Endothelial cell of umbilical vein (primary cell): ENCODE measurements around the gene DTX3L. TPM values are rescaled to one million over a fixed set of nuclear protein-coding genes. Genes with fewer than 3 reads are reported as not detected.

ENCODE experiments used
- BruUV-seq: library from RNA; stranded (reverse); fragments of 400-500 nt; replicated peaks from 2 replicates; lab custom pipeline; 2021; lab: Mats Ljungman, UMichigan
- CTCF ChIA-PET: fragments of 300-600, 350-600 bp; sonication (Branson Sonifier 250); formaldehyde crosslinking; loops from one replicate; lab custom pipeline; 2021; ENCODE audit warnings: antibody characterized with exemption, inconsistent platforms; lab: Charles Lee
- POLR2A ChIA-PET: fragments of 300-600, 350-600 bp; sonication (Branson Sonifier 250); formaldehyde crosslinking; loops from one replicate; lab custom pipeline; 2021; ENCODE audit warnings: antibody characterized with exemption, inconsistent platforms; lab: Charles Lee
- DNase-seq: peaks from one replicate; pipeline ENCODE4 v3.0.0-alpha.2; 2011; ENCODE audit warnings: low read depth, low spot score
- FAIRE-seq: peaks from 2 replicates; lab custom pipeline; 2011; peaks lifted over from hg19 to GRCh38; lab: Jason Lieb, UNC
- H2AFZ ChIP-seq: 2 replicates; pipeline ENCODE4 v1.6.0; 2012; ENCODE audit warnings: low read depth, low read length, control low read depth, inconsistent platforms
- H3K27ac ChIP-seq: 2 replicates; pipeline ENCODE4 v1.5.1; 2011; ENCODE audit warnings: low read depth, mild to moderate bottlenecking, control low read depth, low read length, moderate library complexity; ENCODE audit not compliant: insufficient read depth
- H3K27me3 ChIP-seq, 2 experiments: 2 replicates each; pipeline versions ENCODE4 v1.6.0 to v1.6.1; 2011; ENCODE audit warnings: low read length in 2 of 2, mixed read lengths in 1 of 2; ENCODE audit not compliant: control insufficient read depth in 2 of 2, insufficient read depth in 2 of 2
- H3K36me3 ChIP-seq, 2 experiments: 2 replicates in 1 of 2; 3 replicates in 1 of 2; pipeline ENCODE4 v1.5.1; 2011; ENCODE audit warnings: low read length in 2 of 2, mild to moderate bottlenecking in 1 of 2, moderate library complexity in 1 of 2; ENCODE audit not compliant: control insufficient read depth in 2 of 2, insufficient read depth in 2 of 2; ENCODE audit errors: extremely low read depth in 1 of 2
- H3K4me1 ChIP-seq: 3 replicates; pipeline ENCODE4 v1.5.1; 2011; ENCODE audit warnings: mild to moderate bottlenecking, low read length; ENCODE audit not compliant: control insufficient read depth, insufficient read depth; ENCODE audit errors: extremely low read depth
- H3K4me2 ChIP-seq: 2 replicates; pipeline ENCODE4 v1.6.1; 2011; ENCODE audit warnings: low read length, control low read depth, mixed read lengths; ENCODE audit not compliant: insufficient read depth
- H3K4me3 ChIP-seq, 3 experiments: fragments of 200-600 bp in 1 of 3; sonication (generic), shearing (Covaris generic) in 1 of 3; replicated peaks in 1 of 3; 2 replicates each; pipeline ENCODE4 v1.5.1; 2011 to 2016; ENCODE audit warnings: control low read depth in 3 of 3, low read length in 3 of 3, mild to moderate bottlenecking in 2 of 3, inconsistent platforms in 1 of 3, low read depth in 1 of 3, moderate library complexity in 1 of 3; ENCODE audit not compliant: insufficient read depth in 1 of 3
- H3K79me2 ChIP-seq: 2 replicates; pipeline ENCODE4 v1.6.0; 2012; ENCODE audit warnings: low read length, inconsistent platforms; ENCODE audit not compliant: control insufficient read depth, insufficient read depth
- H3K9ac ChIP-seq: replicated peaks from 2 replicates; pipeline ENCODE3; 2011; ENCODE audit warnings: low read length, control low read depth; ENCODE audit not compliant: insufficient read depth; ENCODE audit errors: extremely low read depth
- H3K9me1 ChIP-seq: replicated peaks from 3 replicates; pipeline ENCODE4 v1.6.0; 2011; ENCODE audit warnings: mild to moderate bottlenecking, low read length; ENCODE audit not compliant: control insufficient read depth, insufficient read depth; ENCODE audit errors: extremely low read depth
- H3K9me3 ChIP-seq: replicated peaks from 2 replicates; pipeline ENCODE4 v1.5.1; 2012; ENCODE audit warnings: low read length, inconsistent platforms; ENCODE audit not compliant: control insufficient read depth, insufficient read depth
- H4K20me1 ChIP-seq: replicated peaks from 2 replicates; pipeline ENCODE3; 2011; ENCODE audit warnings: mild to moderate bottlenecking, low read length; ENCODE audit not compliant: control insufficient read depth, insufficient read depth; ENCODE audit errors: extremely low read depth
- CTCF ChIP-seq, 2 donors: IDR thresholded peaks; 1 replicate in 1 of 2; 2 replicates in 1 of 2; pipeline ENCODE4 v1.5.1; 2011; ENCODE audit warnings: low read length in 2 of 2, mild to moderate bottlenecking in 2 of 2, moderate library complexity in 2 of 2, control low read depth in 1 of 2, inconsistent platforms in 1 of 2, low read depth in 1 of 2; ENCODE audit not compliant: insufficient read depth in 1 of 2; ENCODE audit errors: extremely low read depth in 1 of 2
- EZH2 ChIP-seq: IDR thresholded peaks from 2 replicates; pipeline ENCODE4 v1.6.1; 2012; ENCODE audit warnings: borderline replicate concordance, low read depth, mild to moderate bottlenecking, moderate library complexity, low read length, inconsistent platforms; ENCODE audit not compliant: severe bottlenecking
- FOS ChIP-seq: IDR thresholded peaks from 2 replicates; pipeline ENCODE4 v1.6.1; 2011; ENCODE audit warnings: mild to moderate bottlenecking, low read length, moderate library complexity, borderline replicate concordance; ENCODE audit not compliant: insufficient read depth
- GATA2 ChIP-seq: IDR thresholded peaks from 2 replicates; pipeline ENCODE4 v1.7.0; 2011; ENCODE audit warnings: low read depth, mild to moderate bottlenecking, moderate library complexity, mixed read lengths, low read length; ENCODE audit not compliant: insufficient read length, insufficient read depth
- MAX ChIP-seq: IDR thresholded peaks from 2 replicates; pipeline ENCODE4 v1.6.1; 2011; ENCODE audit not compliant: insufficient read depth, insufficient read length
- MYC ChIP-seq: IDR thresholded peaks from one replicate; pipeline ENCODE4 v1.6.1; 2011; ENCODE audit warnings: mild to moderate bottlenecking, low read depth, low read length
- POLR2A ChIP-seq: IDR thresholded peaks from 2 replicates; pipeline ENCODE4 v1.6.1; 2012; ENCODE audit warnings: low read depth, mild to moderate bottlenecking, control low read depth, low read length
- POLR2AphosphoS5 ChIP-seq: IDR thresholded peaks from 2 replicates; pipeline ENCODE4 v1.6.1; 2012; ENCODE audit warnings: low read depth, mild to moderate bottlenecking, control low read depth, low read length, moderate library complexity; ENCODE audit not compliant: insufficient read depth
- dilution Hi-C: fragments of 300-500 bp; cut with MboI; formaldehyde crosslinking; loops from one replicate; pipeline ENCODE4 v1.15.0; 2019; ENCODE audit warnings: low sequenced_read_pairs; ENCODE audit not compliant: extremely low pct_ligation_motif_present
- intact Hi-C: fragments of 100-400 bp; cut with micrococcal nuclease; formaldehyde crosslinking; loops from one replicate; pipeline ENCODE4 v1.10.0; 2022
- polyA plus RNA-seq, 4 experiments: library from polyadenylated mRNA; depleted of rRNA in 3 of 4; stranded (reverse) in 3 of 4; unstranded in 1 of 4; fragments of >200 nt; gene quantifications; 2 replicates each; pipeline versions ENCODE4 v1.2.1 to v1.2.3, GENCODE V29; 2011 to 2012; ENCODE audit warnings: missing spikeins in 1 of 4
- total RNA-seq: library from RNA; stranded (reverse); gene quantifications from 2 replicates; pipeline ENCODE4 v1.2.3, GENCODE V29; 2021

Gene DTX3L
- total and polyA plus RNA-seq, 2 donors (not counting 3 experiments of a cell fraction or from before 2014, with no cell fraction given), result 3.2 to 20.5 TPM

- H3K36me3 ChIP-seq, result no peaks in the 10 kb centered on the region
- POLR2A ChIA-PET, result no interaction called here
- no peaks in the 10 kb centered on the region for H3K9me1 ChIP-seq
- FAIRE-seq (no peak), DNase-seq (no peak)
- H3K4me2 ChIP-seq, result no peak overlapping the region
- no peak overlapping the region for H3K9ac ChIP-seq
- TF ChIP-seq MYC, result no peak
- TF ChIP-seq POLR2A, result no peak
- TF ChIP-seq MAX, result no peak
- TF ChIP-seq GATA2, result no peak
- TF ChIP-seq EZH2, result no peak
- TF ChIP-seq FOS, result no peak
- no peak for TF ChIP-seq POLR2AphosphoS5
- no peak for TF ChIP-seq CTCF (IDR thresholded peaks at IDR 0.05; ENCODE audit: extremely low read depth in 1 of 2, insufficient read depth in 1 of 2, low read depth in 1 of 2, low read length in 2 of 2)
- BruUV-seq, result no TSS peak
- H3K27ac ChIP-seq, result no peak overlapping the region
- intact Hi-C loops (no loop called here), dilution Hi-C loops (no loop called here)
- CTCF ChIA-PET, result no interaction called here
- no peaks in the 10 kb centered on the region for H3K4me1 ChIP-seq
- no peak overlapping the region for H3K4me3 ChIP-seq
- no peaks in the 10 kb centered on the region for H3K79me2 ChIP-seq
- no peak overlapping the region for H2AFZ ChIP-seq
- no peaks in the 10 kb centered on the region for H3K9me3 ChIP-seq
- no peaks in the 10 kb centered on the region for H4K20me1 ChIP-seq
- no peaks in the 10 kb centered on the region for H3K27me3 ChIP-seq
Measured at GRCh38 chr3:122546151-122546550, 18.0 kb upstream of the DTX3L start.
